ENCODE measurements around the gene GPR150.
"Not testable (repeated sequence)": the region's sequence is repeated elsewhere in the genome, so short reads cannot be mapped to it uniquely, and the experiment has no call there.

GPR150 gene

DNA sequence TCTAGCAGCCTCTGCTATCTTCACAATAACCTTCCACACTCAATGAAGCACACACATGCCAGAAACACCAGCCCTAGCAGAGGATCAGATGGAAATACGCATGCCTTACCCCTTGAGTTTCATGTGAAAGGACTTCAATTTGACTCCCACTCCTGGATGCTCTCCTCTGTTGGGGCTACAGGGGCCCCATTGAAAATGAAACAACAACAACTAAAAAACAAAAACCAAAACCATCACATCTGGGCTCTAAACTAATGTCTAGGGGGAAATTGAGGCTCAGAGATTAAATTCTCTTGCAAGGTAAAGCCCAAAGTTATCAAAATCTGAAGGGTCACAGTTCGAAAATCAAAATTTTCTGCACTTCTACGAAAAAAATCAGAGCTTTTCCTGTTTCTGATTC lies 18.7 kb downstream of the GPR150 start:
- no peak for DNase-seq (ENCODE audit: low read depth)
- peak overlapping the region; percentile 12; the same call in 1 of the 2 replicates for H3K4me3 ChIP-seq (ENCODE audit: low read depth, low read length)
- TF ChIP-seq, protein P1, sequence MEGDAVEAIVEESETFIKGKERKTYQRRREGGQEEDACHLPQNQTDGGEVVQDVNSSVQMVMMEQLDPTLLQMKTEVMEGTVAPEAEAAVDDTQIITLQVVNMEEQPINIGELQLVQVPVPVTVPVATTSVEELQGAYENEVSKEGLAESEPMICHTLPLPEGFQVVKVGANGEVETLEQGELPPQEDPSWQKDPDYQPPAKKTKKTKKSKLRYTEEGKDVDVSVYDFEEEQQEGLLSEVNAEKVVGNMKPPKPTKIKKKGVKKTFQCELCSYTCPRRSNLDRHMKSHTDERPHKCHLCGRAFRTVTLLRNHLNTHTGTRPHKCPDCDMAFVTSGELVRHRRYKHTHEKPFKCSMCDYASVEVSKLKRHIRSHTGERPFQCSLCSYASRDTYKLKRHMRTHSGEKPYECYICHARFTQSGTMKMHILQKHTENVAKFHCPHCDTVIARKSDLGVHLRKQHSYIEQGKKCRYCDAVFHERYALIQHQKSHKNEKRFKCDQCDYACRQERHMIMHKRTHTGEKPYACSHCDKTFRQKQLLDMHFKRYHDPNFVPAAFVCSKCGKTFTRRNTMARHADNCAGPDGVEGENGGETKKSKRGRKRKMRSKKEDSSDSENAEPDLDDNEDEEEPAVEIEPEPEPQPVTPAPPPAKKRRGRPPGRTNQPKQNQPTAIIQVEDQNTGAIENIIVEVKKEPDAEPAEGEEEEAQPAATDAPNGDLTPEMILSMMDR (IDR thresholded peaks at IDR 0.05; ENCODE audit: insufficient read depth, low read depth, low read length, missing control alignments), result no peak

DNA sequence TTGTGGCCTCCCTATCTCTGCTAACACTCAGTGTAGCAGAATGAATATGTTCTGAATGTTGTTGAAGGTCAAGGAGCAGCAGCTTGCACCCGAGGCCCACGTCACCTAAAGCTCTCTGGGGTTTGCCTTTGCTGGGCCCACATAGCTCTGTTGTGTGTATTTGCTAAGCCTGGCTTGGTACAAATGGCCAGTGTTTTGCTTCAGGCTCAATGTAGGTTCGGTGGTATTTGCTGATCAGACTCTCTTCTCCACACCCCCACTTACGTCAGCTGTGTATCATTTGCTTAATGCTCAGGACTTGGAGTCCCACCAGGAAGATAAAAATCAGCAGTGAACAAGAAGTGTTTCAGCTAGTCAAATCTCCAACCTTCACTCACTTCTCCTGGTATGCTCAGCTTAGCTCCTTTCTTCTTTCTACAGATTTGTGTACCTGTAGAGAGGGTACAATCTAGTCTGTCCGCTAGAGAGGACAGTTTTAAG lies 21.9 kb downstream of the GPR150 start:
- TF ChIP-seq, protein P1 (IDR thresholded peaks at IDR 0.05; ENCODE audit: insufficient read depth, low read depth, low read length, missing control alignments), result no peak
- no peak overlapping the region for H3K4me3 ChIP-seq (ENCODE audit: low read depth, low read length)
- no peak for DNase-seq (ENCODE audit: low read depth)

DNA sequence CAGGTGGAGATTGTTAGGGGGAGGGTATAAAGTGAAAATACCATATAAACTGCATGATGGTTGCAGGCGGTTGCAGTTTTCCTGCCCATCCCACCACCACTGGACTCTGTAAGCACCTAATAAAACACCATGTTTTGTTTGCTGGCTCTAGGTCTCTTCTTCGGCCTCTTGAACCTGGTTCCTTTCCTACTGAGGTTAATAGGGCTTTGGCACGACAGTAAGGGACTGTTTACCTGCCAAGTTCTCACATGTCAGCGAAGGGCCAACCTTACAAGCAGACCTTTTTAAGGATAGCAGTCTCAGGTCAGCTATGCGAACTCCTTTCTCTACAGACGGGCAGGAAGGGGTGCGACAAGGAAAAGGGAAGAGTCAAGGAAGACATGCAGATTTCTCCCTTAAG lies 23.3 kb downstream of the GPR150 start:
- DNase-seq (ENCODE audit: low read depth), result no peak
- H3K4me3 ChIP-seq (ENCODE audit: low read depth, low read length), result no peak overlapping the region
- TF ChIP-seq, protein P1 (IDR thresholded peaks at IDR 0.05; ENCODE audit: insufficient read depth, low read depth, low read length, missing control alignments), result no peak

DNA sequence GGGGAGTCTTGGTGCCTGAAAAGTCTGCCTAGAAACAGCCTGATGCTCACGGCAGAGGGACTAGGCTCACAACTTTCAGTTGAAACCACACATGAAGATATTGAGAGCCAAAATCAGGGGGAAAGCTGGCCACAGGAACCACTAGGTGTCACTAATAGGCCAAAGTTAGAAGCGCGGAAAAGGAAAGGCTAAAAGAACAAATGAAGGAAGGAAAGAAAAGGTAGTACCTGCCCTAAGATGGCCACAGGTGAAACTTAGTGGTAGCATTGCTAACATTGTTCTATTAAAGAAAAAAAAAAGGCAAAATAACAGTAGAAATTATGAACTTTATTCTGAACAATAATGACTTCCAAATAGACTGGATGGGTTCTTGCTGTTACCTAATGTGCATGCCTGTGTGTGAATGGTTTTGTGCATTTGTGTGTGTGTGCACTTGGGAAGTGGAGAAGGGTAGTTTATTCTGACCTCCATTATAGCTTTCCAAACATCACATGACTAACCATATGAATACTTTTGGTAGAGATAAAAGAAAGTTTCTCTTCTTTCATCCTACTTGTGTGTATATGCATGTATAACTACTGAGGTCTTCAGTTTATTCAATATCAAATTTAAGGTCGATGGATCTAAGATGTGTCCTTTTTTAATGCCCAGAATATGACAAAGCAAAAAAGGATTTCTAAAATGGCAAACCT lies 24.6 kb downstream of the GPR150 start:
- TF ChIP-seq, protein P1 (IDR thresholded peaks at IDR 0.05; ENCODE audit: insufficient read depth, low read depth, low read length, missing control alignments), result peak; percentile 69
- peak; percentile 81 for DNase-seq (ENCODE audit: low read depth)
- H3K4me3 ChIP-seq (ENCODE audit: low read depth, low read length), result no peak overlapping the region

DNA sequence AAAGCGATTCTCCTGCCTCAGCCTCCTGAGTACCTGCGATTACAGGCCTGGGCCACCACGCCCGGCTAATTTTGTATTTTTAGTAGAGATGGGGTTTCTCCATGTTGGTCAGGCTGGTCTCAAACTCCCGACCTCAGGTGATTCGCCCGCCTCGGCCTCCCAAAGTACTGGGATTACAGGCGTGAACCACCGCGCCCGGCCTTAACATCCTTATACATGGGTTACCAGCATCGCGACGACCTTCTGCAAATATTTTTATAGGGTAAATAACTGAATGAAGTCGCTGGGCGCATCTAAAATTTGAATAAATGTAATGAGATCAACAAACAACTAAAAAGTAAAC lies 26.3 kb downstream of the GPR150 start:
- not testable (repeated sequence) for DNase-seq (ENCODE audit: low read depth)
- H3K4me3 ChIP-seq (ENCODE audit: low read depth, low read length), result peak overlapping the region; percentile 65

DNA sequence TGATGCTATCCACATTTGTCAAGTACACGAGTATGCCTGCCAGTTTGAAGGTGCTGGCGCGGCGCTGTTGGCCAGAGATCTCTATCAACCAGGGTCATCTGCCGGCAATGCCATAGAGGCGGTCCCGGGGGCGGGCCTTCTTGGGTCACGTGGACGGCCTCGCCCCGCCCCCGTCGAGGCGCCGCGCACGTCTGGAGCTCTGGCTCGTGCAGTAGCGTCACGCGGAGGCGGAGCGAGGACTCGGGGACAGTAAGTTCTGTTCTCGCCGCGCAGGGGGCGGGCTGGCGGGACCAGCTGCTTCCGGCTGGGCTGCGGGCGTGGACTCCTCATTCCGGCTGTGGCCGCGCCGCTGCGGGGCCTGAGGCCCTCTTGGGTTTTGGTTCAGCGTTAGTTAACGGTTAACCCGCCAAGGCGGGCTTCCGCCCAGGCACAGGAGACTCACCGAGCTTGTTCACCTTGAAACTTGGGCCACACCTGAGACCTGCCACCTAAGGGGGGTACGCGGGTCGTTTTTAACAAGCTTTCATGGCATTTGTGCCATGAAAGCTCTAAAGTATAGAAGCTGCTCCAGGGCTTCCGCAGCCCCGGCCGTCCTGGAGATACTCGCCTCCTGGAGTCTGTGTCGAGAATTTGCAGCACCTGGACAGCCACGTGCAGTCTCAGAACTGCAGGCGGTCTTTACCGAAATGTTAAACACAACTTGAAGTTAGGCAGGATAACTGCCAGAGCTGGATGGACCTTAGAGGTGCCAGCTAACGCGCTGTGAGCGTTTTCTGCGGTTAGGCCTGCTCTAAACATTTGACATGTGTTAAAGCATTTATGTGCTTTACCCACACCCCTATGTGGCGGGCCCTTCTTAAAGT lies 26.9 kb downstream of the GPR150 start, which contains the start of gene RFESD:
Gene RFESD (plus strand): TSS at position 209 of the 863 bp plus-strand sequence. CDS start 5,495 bp downstream, outside the sequence.
- H3K4me3 ChIP-seq (ENCODE audit: low read depth, low read length), result peak within 1 kb of the TSS; percentile 65
- peak; percentile 98 for DNase-seq (ENCODE audit: low read depth)
- TF ChIP-seq, protein P1 (IDR thresholded peaks at IDR 0.05; ENCODE audit: insufficient read depth, low read depth, low read length, missing control alignments), result no peak

Measured in GM12865 (cell line).